NOMO-1 treated with dmso at 0.1 percent for 144 hours (cell line): ENCODE data around the gene GNG11.

Source experiments
- DNase-seq: peaks from one replicate; lab custom pipeline; 2025; ENCODE audit not compliant: unreplicated experiment; lab: John Stamatoyannopoulos, UW

Gene GNG11

GRCh38 chr7:93945756-93946535, 24.4 kb downstream of the GNG11 start:
- no peak for DNase-seq

- DNase-seq = no peak
Measured at GRCh38 chr7:93948106-93948505, 26.6 kb downstream of the GNG11 start.

GRCh38 chr7:93948873-93949272, 27.3 kb downstream of the GNG11 start:
- DNase-seq = no peak

- no peak for DNase-seq
Measured at GRCh38 chr7:93949423-93949822, 27.9 kb downstream of the GNG11 start.

GRCh38 chr7:93955304-93955703, 33.8 kb downstream of the GNG11 start:
- no peak for DNase-seq

- DNase-seq = no peak
Measured at GRCh38 chr7:93957767-93958166, 36.2 kb downstream of the GNG11 start.

GRCh38 chr7:93958216-93958615, 36.7 kb downstream of the GNG11 start:
- DNase-seq = no peak

GRCh38 chr7:93958651-93959050, 37.1 kb downstream of the GNG11 start:
- DNase-seq = no peak

GRCh38 chr7:93960986-93961385, 39.5 kb downstream of the GNG11 start:
- no peak for DNase-seq

GRCh38 chr7:93964262-93964661, 42.7 kb downstream of the GNG11 start:
- no peak for DNase-seq

- DNase-seq = no peak
Measured at GRCh38 chr7:93964813-93965212, 43.3 kb downstream of the GNG11 start.

GRCh38 chr7:93968911-93969620, 47.5 kb downstream of the GNG11 start:
- no peak for DNase-seq

GRCh38 chr7:93972029-93972725, 50.6 kb downstream of the GNG11 start:
- no peak for DNase-seq

GRCh38 chr7:93973134-93973533, 51.6 kb downstream of the GNG11 start:
- DNase-seq = no peak

- DNase-seq = no peak
Measured at GRCh38 chr7:93977211-93977950, 55.8 kb downstream of the GNG11 start.
